ENCODE results near the gene TXNL4A.

The TXNL4A gene

DNA sequence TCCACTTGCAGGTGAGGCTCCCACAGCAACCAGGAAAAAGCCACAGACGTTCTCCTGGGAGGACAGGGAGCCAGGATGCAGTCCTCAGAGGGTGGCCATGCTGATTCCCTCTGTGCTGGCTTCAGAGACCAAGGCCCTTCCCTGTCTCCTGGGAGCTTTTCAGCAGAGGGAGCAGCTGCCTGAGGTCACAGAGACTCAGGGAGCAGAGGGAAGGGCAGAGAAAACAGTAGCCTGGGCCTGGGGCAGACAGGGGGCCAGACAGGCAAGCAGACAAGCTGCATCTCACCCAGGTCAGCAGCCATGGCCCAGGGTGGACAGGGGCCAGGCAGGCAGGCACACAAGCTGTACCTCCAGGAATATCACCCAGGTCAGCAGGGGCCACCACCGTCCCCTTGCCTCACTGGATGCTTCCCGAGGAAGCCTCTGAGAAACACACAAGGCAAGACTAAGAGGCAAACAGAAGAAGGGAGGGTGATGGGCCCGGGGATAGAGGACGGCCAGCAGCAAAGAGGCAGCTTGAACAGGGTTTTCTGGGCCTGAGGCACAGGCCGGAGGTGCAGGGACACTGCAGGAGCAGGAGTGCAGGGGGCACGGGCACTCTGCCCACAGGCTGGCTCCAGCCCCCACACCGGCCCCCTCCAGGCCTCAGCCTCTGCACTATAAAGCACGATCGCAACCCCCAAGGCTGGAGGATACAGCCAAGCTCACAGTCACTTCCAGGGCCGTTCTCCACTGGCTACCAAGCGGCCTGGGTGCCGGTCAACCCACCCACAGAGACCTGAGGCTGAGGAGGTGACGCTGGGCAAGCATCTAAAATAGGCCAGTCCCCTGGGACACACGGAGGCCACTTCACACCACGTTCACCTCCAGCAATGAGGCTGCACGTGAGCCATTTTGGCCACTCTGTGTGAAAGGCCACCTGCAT, 43.0 kb downstream of the TXNL4A start:
- no peak for DNase-seq (ENCODE audit: low spot score)
- in situ Hi-C loops (cut with MboI; ENCODE audit: low sequenced_read_pairs, unreplicated experiment) = no loop called here
- TF ChIP-seq, protein P1, sequence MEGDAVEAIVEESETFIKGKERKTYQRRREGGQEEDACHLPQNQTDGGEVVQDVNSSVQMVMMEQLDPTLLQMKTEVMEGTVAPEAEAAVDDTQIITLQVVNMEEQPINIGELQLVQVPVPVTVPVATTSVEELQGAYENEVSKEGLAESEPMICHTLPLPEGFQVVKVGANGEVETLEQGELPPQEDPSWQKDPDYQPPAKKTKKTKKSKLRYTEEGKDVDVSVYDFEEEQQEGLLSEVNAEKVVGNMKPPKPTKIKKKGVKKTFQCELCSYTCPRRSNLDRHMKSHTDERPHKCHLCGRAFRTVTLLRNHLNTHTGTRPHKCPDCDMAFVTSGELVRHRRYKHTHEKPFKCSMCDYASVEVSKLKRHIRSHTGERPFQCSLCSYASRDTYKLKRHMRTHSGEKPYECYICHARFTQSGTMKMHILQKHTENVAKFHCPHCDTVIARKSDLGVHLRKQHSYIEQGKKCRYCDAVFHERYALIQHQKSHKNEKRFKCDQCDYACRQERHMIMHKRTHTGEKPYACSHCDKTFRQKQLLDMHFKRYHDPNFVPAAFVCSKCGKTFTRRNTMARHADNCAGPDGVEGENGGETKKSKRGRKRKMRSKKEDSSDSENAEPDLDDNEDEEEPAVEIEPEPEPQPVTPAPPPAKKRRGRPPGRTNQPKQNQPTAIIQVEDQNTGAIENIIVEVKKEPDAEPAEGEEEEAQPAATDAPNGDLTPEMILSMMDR (IDR thresholded peaks at IDR 0.05; ENCODE audit: borderline replicate concordance, control extremely low read depth, extremely low read depth, insufficient read depth, missing control alignments) = no peak

GRCh38 chr18:79944746-79945117, 43.6 kb downstream of the TXNL4A start:
- no peak for DNase-seq (ENCODE audit: low spot score)
- TF ChIP-seq, protein P1 (IDR thresholded peaks at IDR 0.05; ENCODE audit: borderline replicate concordance, control extremely low read depth, extremely low read depth, insufficient read depth, missing control alignments) = no peak
- in situ Hi-C loops (cut with MboI; ENCODE audit: low sequenced_read_pairs, unreplicated experiment) = no loop called here

DNA sequence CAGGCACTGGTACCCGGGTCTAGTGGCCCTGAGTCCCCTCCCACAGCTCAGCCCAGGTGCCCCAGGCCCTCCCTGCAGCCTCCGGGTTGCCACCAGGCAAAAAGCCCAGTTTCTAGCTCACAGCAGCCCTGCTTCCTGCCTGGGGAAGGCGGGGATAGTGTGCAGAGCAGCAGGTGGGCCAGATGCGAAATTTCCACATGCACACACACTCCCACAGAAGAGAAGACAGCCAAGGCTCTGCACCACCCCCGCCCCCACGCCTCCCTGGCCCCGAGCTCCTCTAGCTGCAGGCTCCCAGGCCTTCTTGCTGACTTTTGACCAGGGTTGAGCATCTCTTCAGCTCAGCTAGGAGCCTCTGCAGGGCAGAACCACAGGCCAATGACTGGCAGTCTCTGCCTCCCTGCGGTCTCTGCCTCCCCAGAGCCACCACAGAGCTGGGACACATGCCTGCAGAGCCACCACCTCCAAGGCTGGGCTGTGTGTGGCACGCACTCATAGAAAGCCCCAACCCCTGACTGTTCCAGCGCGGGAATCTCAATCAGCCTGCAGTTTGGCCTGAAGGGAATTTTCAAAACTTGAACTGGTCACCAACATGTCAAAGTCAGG, 44.1 kb downstream of the TXNL4A start:
- TF ChIP-seq, protein P1 (IDR thresholded peaks at IDR 0.05; ENCODE audit: borderline replicate concordance, control extremely low read depth, extremely low read depth, insufficient read depth, missing control alignments) = no peak
- DNase-seq (ENCODE audit: low spot score) = peak; percentile 59
- in situ Hi-C loops (cut with MboI; ENCODE audit: low sequenced_read_pairs, unreplicated experiment) = no loop called here

GRCh38 chr18:79943608-79944125, 44.7 kb downstream of the TXNL4A start:
- in situ Hi-C loops (cut with MboI; ENCODE audit: low sequenced_read_pairs, unreplicated experiment) = no loop called here
- no peak for DNase-seq (ENCODE audit: low spot score)
- TF ChIP-seq, protein P1 (IDR thresholded peaks at IDR 0.05; ENCODE audit: borderline replicate concordance, control extremely low read depth, extremely low read depth, insufficient read depth, missing control alignments) = no peak

DNA sequence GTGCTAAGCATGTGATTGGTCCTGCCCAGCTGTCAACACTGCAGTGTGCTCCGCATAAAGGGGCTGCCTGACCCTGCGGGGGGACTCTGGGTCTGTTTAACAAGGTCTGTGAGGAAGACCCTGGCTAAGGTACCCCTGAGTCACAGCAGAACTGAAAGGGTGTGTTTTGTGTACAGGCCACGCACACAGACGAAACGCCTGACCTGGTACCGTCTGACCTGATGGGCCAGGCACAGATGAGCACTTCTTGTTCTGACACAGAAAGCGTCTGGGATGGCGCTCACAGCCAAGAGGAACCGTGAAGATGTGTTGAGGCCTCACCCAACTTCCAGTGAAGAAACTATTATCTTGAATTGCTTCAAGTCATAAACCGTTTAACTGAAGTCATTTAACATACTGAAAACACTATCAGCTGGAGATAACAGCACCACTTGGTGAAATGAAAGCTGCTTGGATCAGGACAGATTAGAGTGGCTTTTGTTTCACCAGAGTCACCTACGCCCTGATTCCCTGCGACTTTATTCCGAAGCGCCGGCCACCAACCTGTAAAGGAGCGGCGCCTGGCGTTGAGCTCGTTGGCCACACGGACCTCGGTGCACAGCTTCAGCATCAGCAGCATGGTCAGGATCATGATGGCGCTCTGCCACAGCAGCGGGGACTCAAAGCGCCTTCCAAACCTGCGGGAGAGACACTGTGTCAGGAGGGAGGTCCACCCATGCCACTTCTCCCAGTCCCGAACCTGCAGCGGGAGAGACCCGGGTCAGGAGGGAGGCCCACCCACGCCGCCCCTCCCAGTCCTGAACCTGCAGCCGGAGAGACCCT, 45.4 kb downstream of the TXNL4A start:
- DNase-seq (ENCODE audit: low spot score) = no peak
- in situ Hi-C loops (cut with MboI; ENCODE audit: low sequenced_read_pairs, unreplicated experiment) = no loop called here
- TF ChIP-seq, protein P1 (IDR thresholded peaks at IDR 0.05; ENCODE audit: borderline replicate concordance, control extremely low read depth, extremely low read depth, insufficient read depth, missing control alignments) = no peak

DNA sequence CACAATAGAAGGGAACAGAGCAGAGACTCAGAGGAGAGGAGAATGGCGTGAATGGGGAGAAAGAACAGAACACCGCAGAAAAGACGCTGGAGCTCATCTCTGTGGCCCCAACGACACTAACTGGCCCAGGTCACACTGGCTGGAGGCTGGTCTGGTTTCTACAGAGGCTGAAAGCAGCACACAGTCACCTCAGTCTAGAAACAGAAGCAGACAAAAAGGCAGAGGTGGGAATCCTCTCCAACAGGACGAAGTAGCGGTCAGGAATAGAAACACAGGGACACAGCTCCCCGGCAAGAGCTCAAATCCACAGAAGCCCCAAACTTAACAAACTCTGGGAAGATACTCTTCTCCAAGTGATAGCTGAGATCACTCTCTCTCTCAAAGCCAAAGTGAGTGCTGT, 46.2 kb downstream of the TXNL4A start:
- in situ Hi-C loops (cut with MboI; ENCODE audit: low sequenced_read_pairs, unreplicated experiment) = no loop called here
- TF ChIP-seq, protein P1 (IDR thresholded peaks at IDR 0.05; ENCODE audit: borderline replicate concordance, control extremely low read depth, extremely low read depth, insufficient read depth, missing control alignments) = no peak
- no peak for DNase-seq (ENCODE audit: low spot score)
